ENCODE results near the gene CCDC110. TPM values are rescaled to one million over a fixed set of nuclear protein-coding genes. Genes with fewer than 3 reads are reported as not detected.

Gene CCDC110
- total and polyA plus RNA-seq, 9 of the 15 experiments (the other 6 are each of a cell fraction or from before 2014, with no cell fraction given) = 0.04 to 0.35 (median 0.07) TPM; not detected in 4

GRCh38 chr4:185437809-185438208 lies 33.7 kb downstream of the CCDC110 start:
- TF ChIP-seq ZNF444 (CRISPR knock-in tag; IDR thresholded peaks at IDR 0.05) (no peak), ZNF280A (IDR thresholded peaks at IDR 0.05; ENCODE audit: low read depth, partially characterized antibody) (no peak), ETV1 (tag; conservative IDR thresholded peaks at IDR 0.05; ENCODE audit: low read depth) (no peak), THRA (IDR thresholded peaks at IDR 0.05) (no peak), CREBBP (IDR thresholded peaks at IDR 0.05; ENCODE audit: low read depth, low read length) (no peak), TARDBP (IDR thresholded peaks at IDR 0.05) (no peak), ZNF174 (CRISPR knock-in tag; IDR thresholded peaks at IDR 0.05) (no peak), ZFP36 (IDR thresholded peaks at IDR 0.05; ENCODE audit: low read depth, low read length, partially characterized antibody) (no peak), CHD2 (IDR thresholded peaks at IDR 0.05; ENCODE audit: low read depth, low read length) (no peak), ZNF398 (CRISPR knock-in tag; IDR thresholded peaks at IDR 0.05) (no peak), KDM4B (IDR thresholded peaks at IDR 0.05; ENCODE audit: borderline replicate concordance in 2 of 2, low read depth in 1 of 2) (no peak), MECOM (CRISPR knock-in tag; IDR thresholded peaks at IDR 0.05) (no peak), ZBTB43 (CRISPR knock-in tag; IDR thresholded peaks at IDR 0.05) (no peak), ZBTB49 (CRISPR knock-in tag; IDR thresholded peaks at IDR 0.05; ENCODE audit: borderline replicate concordance) (no peak), ZNF696 (CRISPR knock-in tag; conservative IDR thresholded peaks at IDR 0.05) (no peak), MBD2 (IDR thresholded peaks at IDR 0.05; ENCODE audit: borderline replicate concordance, low read depth) (no peak)
- H2AFZ ChIP-seq (ENCODE audit: low read depth, low read length) = no peak overlapping the region
- ATAC-seq = no peak
- H3K4me3 ChIP-seq = no peak overlapping the region
- ChIA-PET CTCF (ENCODE audit: low intra/inter-chr PET ratio) (no interaction called here), POLR2A (no interaction called here)
- H3K79me2 ChIP-seq (ENCODE audit: control insufficient read depth, insufficient read depth, low read length) = no peaks in the 10 kb centered on the region
- H3K9me3 ChIP-seq (replicated peaks; ENCODE audit: control insufficient read depth, insufficient read depth, low read depth, low read length) = no peaks in the 10 kb centered on the region
- H3K27ac ChIP-seq (ENCODE audit: extremely low read depth, low read depth, low read length) = no peak overlapping the region
- BruUV-seq (replicated peaks) = no TSS peak
- no peak for FAIRE-seq
- H4K20me1 ChIP-seq (replicated peaks; ENCODE audit: control insufficient read depth, insufficient read depth, low read length) = no peaks in the 10 kb centered on the region
- no peaks in the 10 kb centered on the region for H3K9me1 ChIP-seq (ENCODE audit: control insufficient read depth, insufficient read depth, low read length)
- H3K27me3 ChIP-seq (ENCODE audit: control insufficient read depth in 2 of 2, insufficient read depth in 2 of 2, low read length in 2 of 2) = peaks cover 0 to 4% of the 10 kb centered on the region in 2 experiments; a peak in 2 of 5 replicates
- no peaks in the 10 kb centered on the region; a peak in 1 of 5 replicates for H3K4me1 ChIP-seq (replicated peaks in 1 of 2; ENCODE audit: control insufficient read depth in 2 of 2, insufficient read depth in 2 of 2, low read length in 2 of 2)
- H3K36me3 ChIP-seq (ENCODE audit: control insufficient read depth, insufficient read depth, low read length) = no peaks in the 10 kb centered on the region
- in situ Hi-C loops (cut with MboI) = no loop called here
- intact Hi-C loops (cut with micrococcal nuclease) = no loop called here
- no peak overlapping the region for H3K9ac ChIP-seq (ENCODE audit: insufficient read depth in 1 of 2, low read depth in 2 of 2, low read length in 2 of 2)
- DNase-seq (ENCODE audit: extremely low read depth in 1 of 4, low spot score in 3 of 4) = no peak
- H3K4me2 ChIP-seq (ENCODE audit: insufficient read depth, low read length) = no peak overlapping the region

Measured in K562 (cell line).